C4-2B (cell line): Measurements from ENCODE around the gene TRIM17.
"Not testable (repeated sequence)": the region's sequence is repeated elsewhere in the genome, so short reads cannot be mapped to it uniquely, and the experiment has no call there.

Experiments used
- H3K27ac ChIP-seq: fragments of 450-650 bp; 2 replicates; pipeline ENCODE4 v1.5.1; 2017
- CTCF ChIP-seq: fragments of 450-650 bp; conservative IDR thresholded peaks from 2 replicates; pipeline ENCODE4 v1.5.1; 2017; ENCODE audit warnings: mild to moderate bottlenecking
- ZFX ChIP-seq: fragments of 450-650 bp; IDR thresholded peaks from 2 replicates; pipeline ENCODE4 v1.6.1; 2017

The TRIM17 gene

DNA sequence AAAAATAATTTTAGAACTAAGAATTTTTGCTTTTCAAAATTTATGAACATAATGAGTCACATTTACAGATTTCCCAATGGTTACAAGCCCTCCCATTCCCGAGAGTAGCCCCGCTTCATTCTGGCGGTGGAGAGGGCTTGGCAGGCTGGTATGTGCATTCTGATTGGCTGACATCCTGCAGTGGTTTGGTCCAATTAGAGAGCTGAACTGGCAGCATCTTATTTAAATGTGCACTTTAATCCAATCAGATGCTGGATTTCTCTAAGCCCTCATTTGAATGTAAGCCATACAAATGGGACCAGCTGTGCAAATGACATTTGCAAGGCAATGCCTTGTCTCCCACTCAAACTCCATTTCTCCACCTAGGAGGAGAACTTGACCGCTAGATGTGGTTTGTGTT, 18.0 kb upstream of the TRIM17 start:
- no peak overlapping the region for H3K27ac ChIP-seq
- TF ChIP-seq CTCF (no peak), ZFX (no peak)

- not testable (repeated sequence) for H3K27ac ChIP-seq
Measured at GRCh38 chr1:228433337-228434053, 16.8 kb upstream of the TRIM17 start.

DNA sequence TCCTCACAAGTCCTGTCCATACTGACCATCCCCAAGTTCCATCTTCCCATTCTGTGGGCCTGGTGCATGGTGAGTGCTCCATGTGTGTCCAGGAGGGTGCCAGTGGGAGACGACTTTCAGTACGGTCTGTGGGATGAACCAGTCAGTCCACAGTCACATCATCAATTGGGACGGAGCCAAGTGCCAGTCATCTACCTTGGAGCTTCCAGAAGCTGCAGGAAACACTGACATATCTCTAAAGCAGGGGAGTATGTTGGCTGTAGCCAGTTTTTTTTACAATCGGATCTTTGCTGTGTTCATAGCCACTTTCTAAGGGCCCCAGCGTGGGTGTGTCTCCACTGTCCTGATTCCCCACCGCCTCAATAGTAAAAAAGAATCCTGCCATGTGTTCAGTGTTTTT, 13.6 kb upstream of the TRIM17 start:
- no peak overlapping the region for H3K27ac ChIP-seq
- no peak for TF ChIP-seq CTCF
- no peak for TF ChIP-seq ZFX

DNA sequence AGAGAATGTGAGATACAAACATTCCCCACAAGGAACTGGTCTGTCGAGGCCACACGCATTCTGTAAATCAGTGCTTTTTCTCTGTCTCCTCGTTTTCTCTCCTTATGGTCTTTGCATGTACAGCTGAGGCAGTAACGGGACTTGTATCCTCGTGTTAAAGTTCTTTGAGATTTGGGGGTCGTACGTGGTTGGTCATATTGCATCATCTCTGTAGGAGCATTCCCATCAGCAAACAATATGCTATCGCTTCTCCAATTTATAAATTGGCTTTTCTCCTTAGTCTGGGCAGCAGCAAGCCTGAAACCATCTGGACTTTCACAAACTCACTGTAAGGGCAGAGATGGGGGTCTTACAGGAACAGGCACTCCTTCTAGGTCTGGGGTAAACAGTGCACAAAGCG, 13.0 kb upstream of the TRIM17 start:
- no peak for TF ChIP-seq ZFX
- TF ChIP-seq CTCF: no peak
- no peak overlapping the region for H3K27ac ChIP-seq

GRCh38 chr1:228429007-228429406, 12.3 kb upstream of the TRIM17 start:
- TF ChIP-seq CTCF (no peak), ZFX (no peak)
- no peak overlapping the region for H3K27ac ChIP-seq

GRCh38 chr1:228428412-228428811, 11.8 kb upstream of the TRIM17 start:
- no peak overlapping the region for H3K27ac ChIP-seq
- TF ChIP-seq CTCF (no peak), ZFX (no peak)

DNA sequence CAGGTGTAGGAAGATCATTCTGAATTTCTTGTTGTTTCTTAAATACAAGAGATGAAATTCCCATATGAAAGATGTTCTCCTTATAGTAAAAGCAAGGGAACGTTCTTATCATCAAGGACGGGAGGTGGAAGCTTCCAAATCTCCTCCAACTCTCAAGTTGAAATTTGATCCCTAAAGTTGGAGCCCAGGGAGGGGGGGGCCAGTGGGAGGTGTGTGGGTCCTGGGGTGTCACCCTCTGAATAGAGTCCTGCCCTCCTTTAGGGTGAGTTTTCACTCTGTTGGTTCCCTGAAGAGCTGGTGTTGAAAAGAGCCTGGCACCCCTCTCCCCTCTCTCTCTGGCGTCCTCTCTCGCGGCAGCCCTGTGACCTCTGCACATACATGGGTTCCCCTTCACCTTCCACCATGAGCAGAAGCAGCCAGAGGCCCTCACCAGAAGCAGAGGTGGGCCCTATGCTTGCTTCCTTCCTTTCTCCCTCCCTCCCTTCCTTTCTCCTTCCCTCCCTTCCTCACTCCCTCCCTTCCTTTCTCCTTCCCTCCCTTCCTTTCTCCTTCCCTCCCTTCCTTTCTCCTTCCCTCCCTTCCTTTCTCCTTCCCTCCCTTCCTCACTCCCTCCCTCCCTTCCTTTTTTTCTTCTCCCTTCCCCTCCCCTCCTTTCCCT, 10.0 kb upstream of the TRIM17 start:
- H3K27ac ChIP-seq: no peak overlapping the region
- TF ChIP-seq ZFX (no peak), CTCF (no peak)
